Measurements from ENCODE around the gene RAPGEF4. TPM values are rescaled to one million over a fixed set of nuclear protein-coding genes. Genes with fewer than 3 reads are reported as not detected.

RAPGEF4 gene
- total and polyA plus RNA-seq, 7 donors: 0.23 to 7.6 (median 4.2) TPM

DNA sequence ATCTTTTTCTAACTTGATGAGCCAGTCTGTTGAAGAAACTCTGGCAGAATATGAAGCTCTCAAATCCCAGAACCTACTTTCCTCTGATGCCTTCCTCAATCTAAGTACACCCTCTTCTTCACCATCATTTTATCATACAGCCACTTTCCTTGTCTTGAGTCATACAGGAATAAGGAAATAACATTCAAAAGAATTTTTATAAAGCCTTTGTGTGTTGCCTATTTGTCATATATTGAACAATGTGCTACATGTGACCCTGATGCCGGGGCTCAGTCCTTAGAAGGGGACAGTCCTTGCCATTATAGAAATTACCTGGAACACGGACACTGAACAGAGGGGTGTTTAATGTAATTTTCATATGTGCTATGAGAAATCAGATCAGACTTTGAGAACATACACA, 27.4 kb downstream of the RAPGEF4 start:
- WGBS, 2 donors: 63 to 85% methylated on average over 2 of the region's 2 CpGs
- peaks cover 0 to 10% (median 1%) of the 10 kb centered on the region in 4 donors for H3K9me3 ChIP-seq
- no peaks in the 10 kb centered on the region for H3K36me3 ChIP-seq
- intact Hi-C loops (cut with DNase I): no loop called here
- no peak overlapping the region for H3K27ac ChIP-seq
- no peak for DNase-seq
- TF ChIP-seq POLR2A (IDR thresholded peaks at IDR 0.05): no peak
- TF ChIP-seq, protein P1, sequence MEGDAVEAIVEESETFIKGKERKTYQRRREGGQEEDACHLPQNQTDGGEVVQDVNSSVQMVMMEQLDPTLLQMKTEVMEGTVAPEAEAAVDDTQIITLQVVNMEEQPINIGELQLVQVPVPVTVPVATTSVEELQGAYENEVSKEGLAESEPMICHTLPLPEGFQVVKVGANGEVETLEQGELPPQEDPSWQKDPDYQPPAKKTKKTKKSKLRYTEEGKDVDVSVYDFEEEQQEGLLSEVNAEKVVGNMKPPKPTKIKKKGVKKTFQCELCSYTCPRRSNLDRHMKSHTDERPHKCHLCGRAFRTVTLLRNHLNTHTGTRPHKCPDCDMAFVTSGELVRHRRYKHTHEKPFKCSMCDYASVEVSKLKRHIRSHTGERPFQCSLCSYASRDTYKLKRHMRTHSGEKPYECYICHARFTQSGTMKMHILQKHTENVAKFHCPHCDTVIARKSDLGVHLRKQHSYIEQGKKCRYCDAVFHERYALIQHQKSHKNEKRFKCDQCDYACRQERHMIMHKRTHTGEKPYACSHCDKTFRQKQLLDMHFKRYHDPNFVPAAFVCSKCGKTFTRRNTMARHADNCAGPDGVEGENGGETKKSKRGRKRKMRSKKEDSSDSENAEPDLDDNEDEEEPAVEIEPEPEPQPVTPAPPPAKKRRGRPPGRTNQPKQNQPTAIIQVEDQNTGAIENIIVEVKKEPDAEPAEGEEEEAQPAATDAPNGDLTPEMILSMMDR (IDR thresholded peaks at IDR 0.05): no peak
- H3K4me3 ChIP-seq: no peak overlapping the region
- H3K4me1 ChIP-seq: no peaks in the 10 kb centered on the region
- H3K27me3 ChIP-seq: no peaks in the 10 kb centered on the region

DNA sequence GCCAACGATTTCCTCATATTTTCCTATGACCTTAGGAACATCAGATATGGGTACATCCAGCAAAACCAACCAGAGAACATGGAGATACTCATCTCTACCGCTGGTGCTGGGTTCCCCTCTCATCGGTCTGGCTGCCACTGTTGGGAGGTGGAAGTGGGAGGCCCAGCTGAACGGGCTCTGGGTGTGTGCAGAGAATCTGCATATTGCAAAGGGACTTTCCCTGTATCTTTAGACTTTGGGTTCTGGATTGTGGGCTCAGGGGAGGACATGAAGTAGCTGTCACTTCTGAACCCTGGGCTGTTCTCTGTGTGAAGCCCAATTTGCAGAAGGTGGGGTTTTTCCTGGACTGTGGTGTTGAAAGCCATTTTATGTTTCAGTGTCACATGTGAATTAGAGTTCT, 30.0 kb downstream of the RAPGEF4 start:
- Histone ChIP-seq H3K4me1 (no peaks in the 10 kb centered on the region), H3K4me3 (no peak overlapping the region), H3K36me3 (no peaks in the 10 kb centered on the region), H3K9me3 (peaks cover 0 to 10% (median 1%) of the 10 kb centered on the region in 4 donors), H3K27ac (no peak overlapping the region), H3K27me3 (no peaks in the 10 kb centered on the region)
- intact Hi-C loops (cut with DNase I): no loop called here
- 76 to 83% methylated on average over 4 of the region's 4 CpGs for WGBS, 2 donors
- TF ChIP-seq, protein P1 (IDR thresholded peaks at IDR 0.05): no peak
- TF ChIP-seq POLR2A (IDR thresholded peaks at IDR 0.05): no peak
- no peak for TF ChIP-seq POLR2AphosphoS5 (IDR thresholded peaks at IDR 0.05)
- TF ChIP-seq EP300 (IDR thresholded peaks at IDR 0.05): no peak
- DNase-seq: no peak

DNA sequence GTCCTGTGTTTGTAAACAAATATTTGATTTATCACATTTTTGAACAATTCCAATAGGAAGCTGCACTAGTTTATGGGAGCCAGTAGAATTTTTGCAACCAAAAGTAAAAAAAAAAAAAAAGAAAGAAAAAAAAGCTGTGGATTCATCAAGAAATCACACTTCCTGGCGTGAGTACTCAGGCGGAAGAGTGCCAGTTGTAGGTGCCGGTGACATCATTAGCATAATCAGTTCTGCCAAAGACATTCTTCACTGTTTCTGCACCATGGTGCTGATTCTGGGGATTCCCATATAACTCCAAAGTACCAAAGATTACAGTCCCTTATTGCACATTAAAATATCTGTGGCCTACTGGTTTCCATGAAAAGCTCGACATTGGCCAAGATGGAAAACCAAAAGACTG, 32.8 kb downstream of the RAPGEF4 start:
- no peaks in the 10 kb centered on the region for H3K36me3 ChIP-seq
- TF ChIP-seq POLR2AphosphoS5 (IDR thresholded peaks at IDR 0.05): no peak
- no peak for TF ChIP-seq POLR2A (IDR thresholded peaks at IDR 0.05)
- TF ChIP-seq EP300 (IDR thresholded peaks at IDR 0.05): no peak
- TF ChIP-seq, protein P1 (IDR thresholded peaks at IDR 0.05): no peak
- DNase-seq: no peak
- WGBS, 2 donors: 88 to 94% methylated on average over 4 of the region's 4 CpGs
- H3K4me1 ChIP-seq: no peaks in the 10 kb centered on the region
- H3K27me3 ChIP-seq: no peaks in the 10 kb centered on the region
- H3K9me3 ChIP-seq: no peaks in the 10 kb centered on the region
- no peak overlapping the region for H3K4me3 ChIP-seq
- intact Hi-C loops (cut with DNase I): no loop called here
- H3K27ac ChIP-seq: no peak overlapping the region

DNA sequence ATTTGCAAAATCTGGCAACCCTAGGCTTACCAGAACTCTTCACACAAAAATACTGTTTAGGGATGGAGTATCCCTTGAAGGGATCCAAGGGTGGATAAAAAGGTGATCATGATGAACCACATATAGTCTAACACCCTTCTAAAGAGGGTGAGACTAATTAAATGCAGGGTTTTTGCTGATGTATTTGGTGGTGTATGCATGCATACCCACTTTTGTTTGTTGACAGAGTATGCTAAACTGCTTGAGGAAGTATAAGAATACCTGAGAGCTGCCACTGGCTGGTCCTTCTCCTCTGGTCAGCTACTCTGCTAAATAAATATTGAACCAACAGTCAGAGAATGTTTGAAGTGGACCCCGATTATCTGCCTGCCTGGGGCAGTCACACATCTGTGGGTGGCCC, 34.2 kb downstream of the RAPGEF4 start:
- no peaks in the 10 kb centered on the region for H3K4me1 ChIP-seq
- TF ChIP-seq POLR2A (IDR thresholded peaks at IDR 0.05) (no peak), POLR2AphosphoS5 (IDR thresholded peaks at IDR 0.05) (no peak), EP300 (IDR thresholded peaks at IDR 0.05) (no peak)
- TF ChIP-seq, protein P1 (IDR thresholded peaks at IDR 0.05): no peak
- no peaks in the 10 kb centered on the region for H3K9me3 ChIP-seq
- H3K27me3 ChIP-seq: no peaks in the 10 kb centered on the region
- WGBS, 2 donors: 67 to 75% methylated on average over 1 of the region's 1 CpG
- no peaks in the 10 kb centered on the region for H3K36me3 ChIP-seq
- DNase-seq: no peak
- H3K4me3 ChIP-seq: no peak overlapping the region
- H3K27ac ChIP-seq: no peak overlapping the region
- intact Hi-C loops (cut with DNase I): no loop called here

DNA sequence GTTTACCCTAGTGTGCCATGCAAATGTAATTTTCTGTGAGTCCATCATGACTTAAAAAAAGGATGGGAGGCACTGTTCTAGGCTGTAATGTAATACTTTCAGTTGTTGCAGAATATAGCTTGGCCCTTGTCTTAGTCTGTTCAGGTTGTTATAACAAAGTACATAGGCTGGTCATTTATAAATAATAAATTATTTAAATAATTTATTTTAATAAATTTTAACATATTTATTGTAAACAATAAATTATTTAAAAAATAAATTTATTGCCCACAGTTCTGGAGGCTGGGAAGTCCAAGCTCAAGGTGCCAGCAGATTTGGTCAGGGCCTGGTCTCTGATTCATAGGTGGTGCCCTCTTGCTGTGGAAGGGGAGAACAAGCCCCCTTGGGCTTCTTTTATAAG, 35.2 kb downstream of the RAPGEF4 start:
- Histone ChIP-seq H3K27me3 (no peaks in the 10 kb centered on the region), H3K4me1 (no peaks in the 10 kb centered on the region), H3K9me3 (no peaks in the 10 kb centered on the region), H3K4me3 (no peak overlapping the region), H3K36me3 (no peaks in the 10 kb centered on the region), H3K27ac (no peak overlapping the region)
- TF ChIP-seq POLR2AphosphoS5 (IDR thresholded peaks at IDR 0.05) (no peak), POLR2A (IDR thresholded peaks at IDR 0.05) (no peak), EP300 (IDR thresholded peaks at IDR 0.05) (no peak)
- TF ChIP-seq, protein P1 (IDR thresholded peaks at IDR 0.05): no peak
- intact Hi-C loops (cut with DNase I): no loop called here
- DNase-seq: no peak

All from sigmoid colon (tissue), 7 donors.